Fibroblast of lung (primary cell): ENCODE data around the gene TMEM151B. TPM values are rescaled to one million over a fixed set of nuclear protein-coding genes. Genes with fewer than 3 reads are reported as not detected.
A peak's percentile ranks its signal among the peaks of the same experiment; 100 is the strongest.

ENCODE experiments used
- DNase-seq, 2 donors: peaks; one replicate each; pipeline versions ENCODE4 v3.0.0 to v3.0.0-alpha.2; 2010; ENCODE audit warnings: low read depth in 2 of 2
- H2AFZ ChIP-seq: 2 replicates; pipeline ENCODE4 v1.5.1; 2012; ENCODE audit warnings: low read length, control low read depth, inconsistent platforms
- H3K27ac ChIP-seq: 2 replicates; pipeline ENCODE4 v1.5.1; 2011; ENCODE audit warnings: low read length, control low read depth; ENCODE audit not compliant: insufficient read depth
- H3K27me3 ChIP-seq: 2 replicates; pipeline ENCODE4 v1.5.1; 2011; ENCODE audit warnings: mild to moderate bottlenecking, low read length; ENCODE audit not compliant: control insufficient read depth, insufficient read depth
- H3K36me3 ChIP-seq: 2 replicates; pipeline ENCODE4 v1.5.1; 2011; ENCODE audit warnings: low read length; ENCODE audit not compliant: control insufficient read depth, insufficient read depth
- H3K4me1 ChIP-seq: 2 replicates; pipeline ENCODE4 v1.5.1; 2011; ENCODE audit warnings: low read length; ENCODE audit not compliant: control insufficient read depth, insufficient read depth; ENCODE audit errors: extremely low read depth
- H3K4me2 ChIP-seq: 2 replicates; pipeline ENCODE4 v1.5.1; 2011; ENCODE audit warnings: low read length, control low read depth; ENCODE audit not compliant: insufficient read depth; ENCODE audit errors: extremely low read depth
- H3K4me3 ChIP-seq, 4 experiments: fragments of 200-600 bp in 1 of 4; sonication (generic) in 1 of 4; replicated peaks in 1 of 4; 2 replicates each; pipeline ENCODE4 v1.5.1; 2011 to 2016; ENCODE audit warnings: low read length in 4 of 4, low read depth in 3 of 4, mild to moderate bottlenecking in 3 of 4, control low read depth in 2 of 4, inconsistent platforms in 1 of 4, mixed read lengths in 1 of 4; ENCODE audit not compliant: insufficient read depth in 1 of 4; ENCODE audit errors: control extremely low read depth in 1 of 4
- H3K79me2 ChIP-seq: 2 replicates; pipeline ENCODE4 v1.5.1; 2012; ENCODE audit warnings: mild to moderate bottlenecking, low read length, inconsistent platforms; ENCODE audit not compliant: control insufficient read depth, insufficient read depth
- H3K9ac ChIP-seq: 2 replicates; pipeline ENCODE4 v1.5.1; 2011; ENCODE audit warnings: mild to moderate bottlenecking, low read length, control low read depth; ENCODE audit not compliant: insufficient read depth
- H3K9me3 ChIP-seq: 2 replicates; pipeline ENCODE4 v1.5.1; 2012; ENCODE audit warnings: low read depth, low read length; ENCODE audit not compliant: control insufficient read depth, insufficient read depth
- H4K20me1 ChIP-seq: 2 replicates; pipeline ENCODE4 v1.5.1; 2011; ENCODE audit warnings: low read length; ENCODE audit not compliant: control insufficient read depth, insufficient read depth; ENCODE audit errors: extremely low read depth
- EZH2 ChIP-seq: IDR thresholded peaks from 2 replicates; pipeline ENCODE4 v1.5.1; 2012; ENCODE audit warnings: low read length, control low read depth, mild to moderate bottlenecking; ENCODE audit errors: missing control alignments
- polyA plus RNA-seq, 2 donors: library from polyadenylated mRNA; depleted of rRNA in 1 of 2; stranded (reverse) in 1 of 2; unstranded in 1 of 2; fragments of >200 nt; gene quantifications; 2 replicates each; pipeline ENCODE4 v1.2.1, GENCODE V29; 2011 to 2012; ENCODE audit warnings: missing spikeins in 1 of 2
- total RNA-seq: library from RNA; depleted of rRNA; stranded (reverse); fragments of >200 nt; gene quantifications from 2 replicates; pipeline ENCODE4 v1.2.1, GENCODE V29; 2014
- TF ChIP-seq, protein P1 (sequence below), 2 donors: IDR thresholded peaks in 1 of 2; conservative IDR thresholded peaks in 1 of 2; 1 replicate in 1 of 2; 2 replicates in 1 of 2; pipeline ENCODE4 v1.5.1; 2011 to 2012; ENCODE audit warnings: low read length in 2 of 2, control low read depth in 1 of 2, inconsistent platforms in 1 of 2, low read depth in 1 of 2, mild to moderate bottlenecking in 1 of 2

The TMEM151B gene
- total and polyA plus RNA-seq, 2 donors (not counting 1 experiment from before 2014, with no cell fraction given), result under 0.01 TPM; not detected in 1

DNA sequence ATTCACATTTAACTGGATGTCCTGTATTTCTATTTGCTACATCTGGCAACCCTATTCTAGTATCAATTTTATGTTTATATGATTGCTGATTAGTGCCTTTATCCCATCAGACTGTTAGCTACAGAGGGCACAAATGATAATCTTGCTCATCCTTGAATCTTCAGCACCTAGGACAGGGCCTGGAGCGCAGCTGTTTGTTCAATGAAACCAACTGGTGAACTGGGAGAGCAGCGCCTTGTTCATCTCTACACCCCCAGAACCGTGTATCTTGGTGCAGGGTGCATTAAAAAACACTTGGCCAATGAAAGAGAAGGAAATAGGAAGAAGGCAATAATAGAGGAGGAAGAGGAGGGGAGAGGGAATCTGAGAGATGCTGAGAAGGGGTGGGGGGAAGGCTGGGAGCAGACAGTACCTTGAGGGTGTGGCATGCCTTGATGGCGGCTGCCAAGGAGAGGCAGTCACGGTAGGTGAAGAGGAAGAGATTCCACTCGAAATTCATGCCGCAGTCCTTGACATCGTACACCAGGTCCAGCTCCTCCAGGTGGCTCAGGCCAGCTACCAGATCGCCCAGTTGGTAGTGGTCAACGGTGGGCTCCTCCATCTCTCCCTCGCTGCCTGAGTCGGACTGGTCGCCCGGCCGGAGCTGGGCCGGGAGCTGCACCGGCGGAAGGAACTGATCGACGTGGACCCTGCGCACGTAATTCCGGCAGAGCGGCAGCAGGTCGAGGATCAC is 15.5 kb downstream of the TMEM151B start:
- Histone ChIP-seq H3K79me2 (no peaks in the 10 kb centered on the region), H3K4me3 (no peak overlapping the region), H3K4me1 (no peaks in the 10 kb centered on the region), H3K4me2 (no peak overlapping the region), H3K27me3 (peaks cover 33% of the 10 kb centered on the region), H2AFZ (no peak overlapping the region), H3K9ac (no peak overlapping the region), H3K9me3 (no peaks in the 10 kb centered on the region), H4K20me1 (no peaks in the 10 kb centered on the region), H3K27ac (no peak overlapping the region), H3K36me3 (no peaks in the 10 kb centered on the region)
- TF ChIP-seq, protein P1, sequence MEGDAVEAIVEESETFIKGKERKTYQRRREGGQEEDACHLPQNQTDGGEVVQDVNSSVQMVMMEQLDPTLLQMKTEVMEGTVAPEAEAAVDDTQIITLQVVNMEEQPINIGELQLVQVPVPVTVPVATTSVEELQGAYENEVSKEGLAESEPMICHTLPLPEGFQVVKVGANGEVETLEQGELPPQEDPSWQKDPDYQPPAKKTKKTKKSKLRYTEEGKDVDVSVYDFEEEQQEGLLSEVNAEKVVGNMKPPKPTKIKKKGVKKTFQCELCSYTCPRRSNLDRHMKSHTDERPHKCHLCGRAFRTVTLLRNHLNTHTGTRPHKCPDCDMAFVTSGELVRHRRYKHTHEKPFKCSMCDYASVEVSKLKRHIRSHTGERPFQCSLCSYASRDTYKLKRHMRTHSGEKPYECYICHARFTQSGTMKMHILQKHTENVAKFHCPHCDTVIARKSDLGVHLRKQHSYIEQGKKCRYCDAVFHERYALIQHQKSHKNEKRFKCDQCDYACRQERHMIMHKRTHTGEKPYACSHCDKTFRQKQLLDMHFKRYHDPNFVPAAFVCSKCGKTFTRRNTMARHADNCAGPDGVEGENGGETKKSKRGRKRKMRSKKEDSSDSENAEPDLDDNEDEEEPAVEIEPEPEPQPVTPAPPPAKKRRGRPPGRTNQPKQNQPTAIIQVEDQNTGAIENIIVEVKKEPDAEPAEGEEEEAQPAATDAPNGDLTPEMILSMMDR (conservative IDR thresholded peaks at IDR 0.05 in 1 of 2, IDR thresholded peaks at IDR 0.05 in 1 of 2; ENCODE audit: low read depth in 1 of 2, low read length in 2 of 2), result no peak
- no peak for TF ChIP-seq EZH2
- DNase-seq, result peak in 1 of 2 donors; percentile 8

- H3K4me1 ChIP-seq, result no peaks in the 10 kb centered on the region
- TF ChIP-seq, protein P1 (conservative IDR thresholded peaks at IDR 0.05 in 1 of 2, IDR thresholded peaks at IDR 0.05 in 1 of 2; ENCODE audit: low read depth in 1 of 2, low read length in 2 of 2), result no peak
- no peak for TF ChIP-seq EZH2
- no peak overlapping the region for H3K27ac ChIP-seq
- no peak for DNase-seq
- peaks cover 36% of the 10 kb centered on the region for H3K27me3 ChIP-seq
- no peaks in the 10 kb centered on the region for H3K36me3 ChIP-seq
- H3K9me3 ChIP-seq, result no peaks in the 10 kb centered on the region
- no peak overlapping the region for H3K4me2 ChIP-seq
- H4K20me1 ChIP-seq, result no peaks in the 10 kb centered on the region
- no peak overlapping the region for H3K9ac ChIP-seq
- no peak overlapping the region for H2AFZ ChIP-seq
- H3K79me2 ChIP-seq, result no peaks in the 10 kb centered on the region
- no peak overlapping the region for H3K4me3 ChIP-seq
These were observed 16.0 kb downstream of the TMEM151B start for GRCh38 chr6:44286285-44286565.

- H3K36me3 ChIP-seq, result no peaks in the 10 kb centered on the region
- H3K4me3 ChIP-seq, result no peak overlapping the region
- H3K4me1 ChIP-seq, result no peaks in the 10 kb centered on the region
- no peak overlapping the region for H3K27ac ChIP-seq
- H3K27me3 ChIP-seq, result peaks cover 40% of the 10 kb centered on the region
- H3K4me2 ChIP-seq, result no peak overlapping the region
- DNase-seq, result no peak
- H2AFZ ChIP-seq, result no peak overlapping the region
- no peaks in the 10 kb centered on the region for H3K9me3 ChIP-seq
- H3K9ac ChIP-seq, result no peak overlapping the region
- H4K20me1 ChIP-seq, result no peaks in the 10 kb centered on the region
- TF ChIP-seq, protein P1 (conservative IDR thresholded peaks at IDR 0.05 in 1 of 2, IDR thresholded peaks at IDR 0.05 in 1 of 2; ENCODE audit: low read depth in 1 of 2, low read length in 2 of 2), result no peak
- no peak for TF ChIP-seq EZH2
- no peaks in the 10 kb centered on the region for H3K79me2 ChIP-seq
These were observed 16.5 kb downstream of the TMEM151B start for GRCh38 chr6:44286747-44287146.
